Effector memory CD8-positive, alpha-beta T cell (primary cell): ENCODE measurements around the gene CD34.

ENCODE experiments used
- ATAC-seq: fragments of 150-1000 bp; cut with Tn5 transposase; replicated peaks from 2 replicates; pipeline ENCODE4 v1.10.0; 2021; ENCODE audit warnings: mild to moderate bottlenecking, moderate library complexity
- DNase-seq, 3 experiments: peaks; one replicate each; pipeline ENCODE4 v3.0.0; 2021
- H3K27ac Mint-ChIP-seq, 2 donors: one replicate each; pipeline ENCODE4 v1.8.0; 2022; ENCODE audit warnings: mild to moderate bottlenecking in 2 of 2, mixed read lengths in 2 of 2, moderate library complexity in 2 of 2
- H3K27me3 Mint-ChIP-seq, 2 donors: one replicate each; pipeline ENCODE4 v1.8.0; 2022; ENCODE audit warnings: mixed read lengths in 2 of 2
- H3K36me3 Mint-ChIP-seq: one replicate; pipeline ENCODE4 v1.8.0; 2022; ENCODE audit warnings: mild to moderate bottlenecking, moderate library complexity, mixed read lengths; ENCODE audit not compliant: insufficient read depth
- H3K4me1 Mint-ChIP-seq, 2 donors: one replicate each; pipeline ENCODE4 v1.8.0; 2022; ENCODE audit warnings: low read depth in 2 of 2, mixed read lengths in 2 of 2
- H3K4me3 Mint-ChIP-seq, 2 donors: one replicate each; pipeline ENCODE4 v1.8.0; 2022; ENCODE audit warnings: mild to moderate bottlenecking in 2 of 2, mixed read lengths in 2 of 2, moderate library complexity in 2 of 2
- H3K9me3 Mint-ChIP-seq, 2 donors: one replicate each; pipeline ENCODE4 v1.8.0; 2022; ENCODE audit warnings: mixed read lengths in 2 of 2

Gene CD34

GRCh38 chr1:207903053-207903452 is 7.9 kb downstream of the CD34 start:
- Mint-ChIP-seq H3K27ac (no peak overlapping the region), H3K4me3 (no peak overlapping the region), H3K4me1 (peaks cover 0 to 4% of the 10 kb centered on the region in 2 donors), H3K9me3 (no peaks in the 10 kb centered on the region), H3K36me3 (no peaks in the 10 kb centered on the region), H3K27me3 (peaks cover 11 to 13% of the 10 kb centered on the region in 2 donors)
- ATAC-seq = no peak
- DNase-seq = no peak

GRCh38 chr1:207902566-207902965 is 8.4 kb downstream of the CD34 start:
- H3K27ac Mint-ChIP-seq = no peak overlapping the region
- H3K27me3 Mint-ChIP-seq = peaks cover 6 to 8% of the 10 kb centered on the region in 2 donors
- H3K36me3 Mint-ChIP-seq = no peaks in the 10 kb centered on the region
- no peak for ATAC-seq
- H3K4me1 Mint-ChIP-seq = peaks cover 0 to 4% of the 10 kb centered on the region in 2 donors
- DNase-seq = no peak
- H3K4me3 Mint-ChIP-seq = no peak overlapping the region
- H3K9me3 Mint-ChIP-seq = no peaks in the 10 kb centered on the region

DNA sequence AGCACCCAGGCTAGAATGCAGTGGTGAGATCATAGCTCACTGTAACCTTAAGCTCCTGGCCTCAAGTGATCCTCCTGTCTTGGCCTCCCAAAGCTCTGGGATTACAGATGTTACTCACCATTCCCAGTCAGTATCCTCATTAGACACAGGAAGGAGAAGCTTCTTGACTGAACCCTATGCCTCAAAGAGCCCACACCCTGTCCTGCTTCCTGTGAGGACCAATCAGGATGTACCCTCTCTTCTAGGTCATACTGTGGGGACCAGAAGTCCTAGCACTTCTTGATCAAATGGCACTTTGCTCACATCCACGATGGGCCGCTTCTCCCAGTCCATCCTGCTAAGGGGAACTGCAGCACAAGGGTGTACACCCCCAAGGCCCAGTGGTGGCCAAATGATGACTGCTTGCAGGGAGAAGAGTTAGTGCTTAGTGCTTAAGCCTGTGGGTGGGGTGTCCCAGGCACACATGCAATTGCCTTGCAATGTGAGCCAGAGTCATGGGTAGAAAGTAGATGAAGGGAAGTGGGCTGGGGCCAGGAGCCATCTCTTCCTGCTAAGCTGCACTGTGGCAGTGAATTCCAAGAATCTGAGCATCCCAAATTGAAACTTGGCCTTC is 9.8 kb downstream of the CD34 start:
- Mint-ChIP-seq H3K9me3 (no peaks in the 10 kb centered on the region), H3K36me3 (no peaks in the 10 kb centered on the region), H3K4me3 (no peak overlapping the region), H3K27ac (no peak overlapping the region), H3K27me3 (no peaks in the 10 kb centered on the region), H3K4me1 (peaks cover 0 to 4% of the 10 kb centered on the region in 2 donors)
- no peak for ATAC-seq
- no peak for DNase-seq

- Mint-ChIP-seq H3K27me3 (no peaks in the 10 kb centered on the region), H3K4me1 (peaks cover 0 to 4% of the 10 kb centered on the region in 2 donors), H3K4me3 (no peak overlapping the region), H3K27ac (no peak overlapping the region), H3K36me3 (no peaks in the 10 kb centered on the region), H3K9me3 (no peaks in the 10 kb centered on the region)
- DNase-seq (no peak), ATAC-seq (no peak)
Observed at GRCh38 chr1:207898836-207899235, 12.1 kb downstream of the CD34 start.

GRCh38 chr1:207898260-207898659 is 12.7 kb downstream of the CD34 start:
- no peaks in the 10 kb centered on the region for H3K27me3 Mint-ChIP-seq
- ATAC-seq (no peak), DNase-seq (no peak)
- no peak overlapping the region for H3K4me3 Mint-ChIP-seq
- H3K9me3 Mint-ChIP-seq = no peaks in the 10 kb centered on the region
- peaks cover 0 to 4% of the 10 kb centered on the region in 2 donors for H3K4me1 Mint-ChIP-seq
- no peak overlapping the region for H3K27ac Mint-ChIP-seq
- no peaks in the 10 kb centered on the region for H3K36me3 Mint-ChIP-seq

DNA sequence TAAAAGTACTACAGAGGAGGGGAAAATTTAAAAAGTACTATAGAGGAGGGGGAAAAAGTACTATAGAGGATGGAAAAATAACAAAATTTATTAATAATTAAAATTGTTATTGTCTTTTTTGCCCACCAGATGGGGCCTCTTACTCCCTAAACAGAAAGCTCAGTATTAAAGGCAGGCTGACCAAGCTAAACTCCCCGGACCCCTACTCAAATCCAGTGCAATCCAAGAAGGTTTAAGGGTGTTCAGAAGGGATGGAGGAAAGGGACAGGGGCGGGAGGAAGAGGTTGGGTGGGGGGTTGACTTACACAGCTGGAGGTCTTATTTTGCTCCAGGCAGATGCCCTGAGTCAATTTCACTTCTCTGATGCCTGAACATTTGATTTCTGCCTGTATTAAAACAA is 13.7 kb downstream of the CD34 start:
- Mint-ChIP-seq H3K36me3 (no peaks in the 10 kb centered on the region), H3K9me3 (no peaks in the 10 kb centered on the region), H3K27ac (no peak overlapping the region), H3K4me3 (no peak overlapping the region), H3K4me1 (peaks cover 0 to 4% of the 10 kb centered on the region in 2 donors), H3K27me3 (no peaks in the 10 kb centered on the region)
- ATAC-seq = no peak
- DNase-seq = no peak

DNA sequence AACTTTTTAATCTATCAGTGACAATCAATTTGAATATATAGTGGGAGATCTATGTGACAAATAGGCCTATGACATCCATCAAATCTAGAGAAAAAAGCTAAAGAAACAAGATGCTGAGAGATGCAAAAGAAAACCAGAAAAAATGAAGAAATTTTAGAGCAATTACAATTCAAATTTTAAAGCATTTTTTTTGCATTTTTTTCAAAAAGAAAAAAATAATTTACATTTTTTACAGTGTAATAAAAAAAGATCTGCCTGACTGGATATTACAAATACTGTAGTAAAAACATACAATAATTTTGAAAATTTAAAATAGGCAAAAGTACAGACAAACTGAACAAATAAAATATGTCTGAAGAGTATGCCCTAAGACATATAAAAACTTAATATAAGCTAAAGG is 14.4 kb downstream of the CD34 start:
- Mint-ChIP-seq H3K27me3 (no peaks in the 10 kb centered on the region), H3K27ac (no peak overlapping the region), H3K4me3 (no peak overlapping the region), H3K9me3 (no peaks in the 10 kb centered on the region), H3K36me3 (no peaks in the 10 kb centered on the region), H3K4me1 (peaks cover 0 to 4% of the 10 kb centered on the region in 2 donors)
- DNase-seq (no peak), ATAC-seq (no peak)

DNA sequence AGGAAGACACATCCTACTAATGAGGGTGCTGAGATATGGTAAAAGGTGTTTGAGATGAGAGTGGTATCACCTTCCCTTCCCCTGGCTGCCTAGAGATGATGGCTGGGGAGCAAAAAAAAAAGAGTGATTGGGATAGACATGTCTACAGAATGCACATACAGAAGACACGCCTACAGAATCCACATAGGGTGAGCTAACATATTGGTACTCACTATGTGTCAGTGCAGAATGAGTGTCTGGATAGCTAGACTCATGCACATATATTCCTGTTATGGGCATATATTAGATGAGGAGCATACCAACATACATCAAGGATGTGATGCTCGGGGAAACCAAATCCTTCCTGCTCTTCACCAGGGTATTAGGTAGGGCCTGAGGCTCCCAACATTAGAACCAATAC is 16.2 kb downstream of the CD34 start:
- H3K9me3 Mint-ChIP-seq = no peaks in the 10 kb centered on the region
- H3K27ac Mint-ChIP-seq = no peak overlapping the region
- ATAC-seq = no peak
- H3K36me3 Mint-ChIP-seq = no peaks in the 10 kb centered on the region
- no peak for DNase-seq
- no peaks in the 10 kb centered on the region for H3K27me3 Mint-ChIP-seq
- no peaks in the 10 kb centered on the region for H3K4me1 Mint-ChIP-seq
- H3K4me3 Mint-ChIP-seq = no peak overlapping the region

- no peaks in the 10 kb centered on the region for H3K27me3 Mint-ChIP-seq
- no peak for ATAC-seq
Observed at GRCh38 chr1:207893737-207894582, 17.0 kb downstream of the CD34 start.

DNA sequence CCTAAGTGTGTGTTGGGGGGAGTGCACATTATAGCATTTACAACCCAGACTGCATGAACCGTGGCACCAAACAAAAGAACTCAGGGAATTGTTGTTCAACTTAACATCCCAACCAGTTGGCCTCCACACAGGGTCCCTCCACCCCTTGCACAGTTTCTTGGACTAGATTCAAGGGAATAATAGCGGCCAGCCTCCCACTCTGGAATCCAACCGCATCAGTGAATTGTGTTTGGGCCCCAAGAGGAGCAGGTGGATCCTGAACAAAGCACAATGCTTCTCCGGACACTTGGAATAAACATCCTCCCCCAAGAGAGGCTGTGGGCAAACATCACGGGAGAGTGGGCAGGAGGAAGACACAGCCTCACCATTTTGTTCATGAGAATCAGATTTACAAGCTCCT is 18.2 kb downstream of the CD34 start:
- Mint-ChIP-seq H3K9me3 (no peaks in the 10 kb centered on the region), H3K4me1 (peaks cover 0 to 2% of the 10 kb centered on the region in 2 donors), H3K36me3 (no peaks in the 10 kb centered on the region), H3K27ac (no peak overlapping the region), H3K4me3 (no peak overlapping the region), H3K27me3 (no peaks in the 10 kb centered on the region)
- ATAC-seq (no peak), DNase-seq (no peak)

More at GRCh38 chr1:207893737-207894582, 17.0 kb downstream of the CD34 start:
- Mint-ChIP-seq H3K9me3 (no peaks in the 10 kb centered on the region), H3K27ac (peak overlapping the region in 1 of 2 donors; percentile 35), H3K4me1 (no peaks in the 10 kb centered on the region), H3K4me3 (no peak overlapping the region), H3K36me3 (no peaks in the 10 kb centered on the region)
- no peak for DNase-seq

GRCh38 chr1:207891148-207891547 is 19.8 kb downstream of the CD34 start:
- H3K9me3 Mint-ChIP-seq = no peaks in the 10 kb centered on the region
- no peak overlapping the region for H3K4me3 Mint-ChIP-seq
- H3K27ac Mint-ChIP-seq = no peak overlapping the region
- peaks cover 0 to 2% of the 10 kb centered on the region in 2 donors for H3K4me1 Mint-ChIP-seq
- H3K27me3 Mint-ChIP-seq = peaks cover 0 to 13% of the 10 kb centered on the region in 2 donors
- DNase-seq = no peak
- no peaks in the 10 kb centered on the region for H3K36me3 Mint-ChIP-seq
- ATAC-seq = no peak

GRCh38 chr1:207890136-207890738 is 20.7 kb downstream of the CD34 start:
- Mint-ChIP-seq H3K27me3 (peaks cover 0 to 13% of the 10 kb centered on the region in 2 donors), H3K9me3 (no peaks in the 10 kb centered on the region), H3K4me1 (peaks cover under 1 to 2% of the 10 kb centered on the region in 2 donors), H3K4me3 (no peak overlapping the region), H3K27ac (no peak overlapping the region), H3K36me3 (no peaks in the 10 kb centered on the region)
- DNase-seq = no peak
- ATAC-seq = no peak

GRCh38 chr1:207888652-207889051 is 22.3 kb downstream of the CD34 start:
- H3K36me3 Mint-ChIP-seq = peaks cover 3% of the 10 kb centered on the region
- no peaks in the 10 kb centered on the region for H3K9me3 Mint-ChIP-seq
- no peak overlapping the region for H3K27ac Mint-ChIP-seq
- H3K4me3 Mint-ChIP-seq = no peak overlapping the region
- peaks cover 0 to 13% of the 10 kb centered on the region in 2 donors for H3K27me3 Mint-ChIP-seq
- peaks cover 14 to 15% of the 10 kb centered on the region in 2 donors for H3K4me1 Mint-ChIP-seq
- no peak for ATAC-seq
- DNase-seq = no peak
